ENCODE results near the gene RCCD1. TPM values are rescaled to one million over a fixed set of nuclear protein-coding genes. Genes with fewer than 3 reads are reported as not detected.

Gene RCCD1
- total and polyA plus RNA-seq, 4 donors, result 3.6 to 13.3 (median 4.3) TPM

DNA sequence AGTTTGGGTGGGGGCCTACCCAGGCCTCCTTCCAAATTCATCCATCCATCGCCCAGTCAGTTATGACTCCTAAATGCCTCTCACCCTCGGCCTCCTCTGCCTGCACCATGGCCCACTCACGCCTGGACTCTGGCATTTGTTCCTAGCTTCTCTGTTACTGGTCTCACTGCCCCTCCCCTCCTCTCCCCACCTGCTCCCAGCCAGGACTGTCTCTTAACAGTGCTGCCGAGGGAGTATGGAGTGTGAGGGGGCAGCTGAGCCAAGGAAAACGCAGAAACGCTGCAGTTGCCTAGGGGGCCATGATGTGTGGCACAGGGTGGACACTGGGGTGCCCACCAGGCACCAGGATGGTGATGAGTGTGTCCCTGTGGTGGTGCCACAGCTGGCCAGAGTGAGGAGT, 3.1 kb downstream of the RCCD1 start:
- Histone ChIP-seq H3K27me3 (ENCODE audit: control insufficient read depth in 4 of 4, insufficient read depth in 4 of 4, low read length in 3 of 4) (no peaks in the 10 kb centered on the region), H3K9ac (ENCODE audit: low read depth in 1 of 2, low read length in 2 of 2) (no peak overlapping the region), H3K9me3 (ENCODE audit: control insufficient read depth in 4 of 4, low read length in 3 of 4) (no peaks in the 10 kb centered on the region), H3K36me3 (ENCODE audit: control insufficient read depth in 4 of 4, insufficient read depth in 3 of 4, low read depth in 1 of 4, low read length in 3 of 4) (peaks cover 2 to 27% (median 11%) of the 10 kb centered on the region in 4 donors), H3K4me3 (ENCODE audit: low read depth in 1 of 3, low read length in 3 of 3) (no peak overlapping the region), H3K4me1 (ENCODE audit: control insufficient read depth in 4 of 4, insufficient read depth in 4 of 4, low read length in 3 of 4) (peaks cover 7 to 24% (median 16%) of the 10 kb centered on the region in 4 donors), H3K27ac (ENCODE audit: low read depth in 1 of 2, low read length in 2 of 2) (no peak overlapping the region)
- DNase-seq (ENCODE audit: low spot score), result no peak
- 93% methylated on average over 6 of the region's 6 CpGs for WGBS
- TF ChIP-seq GABPA (IDR thresholded peaks at IDR 0.05 in 1 of 2, conservative IDR thresholded peaks at IDR 0.05 in 1 of 2), result no peak
- no peak for TF ChIP-seq NR2F2 (IDR thresholded peaks at IDR 0.05)
- TF ChIP-seq HNF4G (IDR thresholded peaks at IDR 0.05), result no peak
- no peak for TF ChIP-seq SP1 (IDR thresholded peaks at IDR 0.05)
- no peak for TF ChIP-seq YY1 (IDR thresholded peaks at IDR 0.05)
- TF ChIP-seq EGR1 (IDR thresholded peaks at IDR 0.05; ENCODE audit: low read depth in 2 of 2), result no peak
- TF ChIP-seq REST (IDR thresholded peaks at IDR 0.05), result no peak
- no peak for TF ChIP-seq MAX (IDR thresholded peaks at IDR 0.05)
- TF ChIP-seq FOXA1 (IDR thresholded peaks at IDR 0.05), result no peak
- TF ChIP-seq RAD21 (IDR thresholded peaks at IDR 0.05), result no peak
- no peak for TF ChIP-seq HNF4A (conservative IDR thresholded peaks at IDR 0.05)
- TF ChIP-seq, protein P1, sequence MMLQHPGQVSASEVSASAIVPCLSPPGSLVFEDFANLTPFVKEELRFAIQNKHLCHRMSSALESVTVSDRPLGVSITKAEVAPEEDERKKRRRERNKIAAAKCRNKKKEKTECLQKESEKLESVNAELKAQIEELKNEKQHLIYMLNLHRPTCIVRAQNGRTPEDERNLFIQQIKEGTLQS (IDR thresholded peaks at IDR 0.05), result no peak
- TF ChIP-seq, protein P2, sequence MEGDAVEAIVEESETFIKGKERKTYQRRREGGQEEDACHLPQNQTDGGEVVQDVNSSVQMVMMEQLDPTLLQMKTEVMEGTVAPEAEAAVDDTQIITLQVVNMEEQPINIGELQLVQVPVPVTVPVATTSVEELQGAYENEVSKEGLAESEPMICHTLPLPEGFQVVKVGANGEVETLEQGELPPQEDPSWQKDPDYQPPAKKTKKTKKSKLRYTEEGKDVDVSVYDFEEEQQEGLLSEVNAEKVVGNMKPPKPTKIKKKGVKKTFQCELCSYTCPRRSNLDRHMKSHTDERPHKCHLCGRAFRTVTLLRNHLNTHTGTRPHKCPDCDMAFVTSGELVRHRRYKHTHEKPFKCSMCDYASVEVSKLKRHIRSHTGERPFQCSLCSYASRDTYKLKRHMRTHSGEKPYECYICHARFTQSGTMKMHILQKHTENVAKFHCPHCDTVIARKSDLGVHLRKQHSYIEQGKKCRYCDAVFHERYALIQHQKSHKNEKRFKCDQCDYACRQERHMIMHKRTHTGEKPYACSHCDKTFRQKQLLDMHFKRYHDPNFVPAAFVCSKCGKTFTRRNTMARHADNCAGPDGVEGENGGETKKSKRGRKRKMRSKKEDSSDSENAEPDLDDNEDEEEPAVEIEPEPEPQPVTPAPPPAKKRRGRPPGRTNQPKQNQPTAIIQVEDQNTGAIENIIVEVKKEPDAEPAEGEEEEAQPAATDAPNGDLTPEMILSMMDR (IDR thresholded peaks at IDR 0.05; ENCODE audit: low read depth, low read length, missing input control), result no peak
- no peak for TF ChIP-seq JUND (IDR thresholded peaks at IDR 0.05)
- no peak for TF ChIP-seq TAF1 (conservative IDR thresholded peaks at IDR 0.05)
- TF ChIP-seq FOXA2 (IDR thresholded peaks at IDR 0.05), result no peak
- TF ChIP-seq RXRA (IDR thresholded peaks at IDR 0.05), result no peak
- TF ChIP-seq, protein P3, sequence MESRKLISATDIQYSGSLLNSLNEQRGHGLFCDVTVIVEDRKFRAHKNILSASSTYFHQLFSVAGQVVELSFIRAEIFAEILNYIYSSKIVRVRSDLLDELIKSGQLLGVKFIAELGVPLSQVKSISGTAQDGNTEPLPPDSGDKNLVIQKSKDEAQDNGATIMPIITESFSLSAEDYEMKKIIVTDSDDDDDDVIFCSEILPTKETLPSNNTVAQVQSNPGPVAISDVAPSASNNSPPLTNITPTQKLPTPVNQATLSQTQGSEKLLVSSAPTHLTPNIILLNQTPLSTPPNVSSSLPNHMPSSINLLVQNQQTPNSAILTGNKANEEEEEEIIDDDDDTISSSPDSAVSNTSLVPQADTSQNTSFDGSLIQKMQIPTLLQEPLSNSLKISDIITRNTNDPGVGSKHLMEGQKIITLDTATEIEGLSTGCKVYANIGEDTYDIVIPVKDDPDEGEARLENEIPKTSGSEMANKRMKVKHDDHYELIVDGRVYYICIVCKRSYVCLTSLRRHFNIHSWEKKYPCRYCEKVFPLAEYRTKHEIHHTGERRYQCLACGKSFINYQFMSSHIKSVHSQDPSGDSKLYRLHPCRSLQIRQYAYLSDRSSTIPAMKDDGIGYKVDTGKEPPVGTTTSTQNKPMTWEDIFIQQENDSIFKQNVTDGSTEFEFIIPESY (IDR thresholded peaks at IDR 0.05), result no peak
